ENCODE data around the gene OPN1LW.

GRCh38 chrX:154116426-154117211, 27.4 kb upstream of the OPN1LW start:
- TF ChIP-seq EZH2 (IDR thresholded peaks at IDR 0.05; ENCODE audit: borderline replicate concordance, low read depth, low read length, severe bottlenecking), result no peak
- TF ChIP-seq CTCF (IDR thresholded peaks at IDR 0.05; ENCODE audit: extremely low read depth in 1 of 2, insufficient read depth in 1 of 2, low read depth in 1 of 2, low read length in 2 of 2), result no peak
- TF ChIP-seq FOS (IDR thresholded peaks at IDR 0.05; ENCODE audit: borderline replicate concordance, insufficient read depth, low read length), result no peak
- no peak for TF ChIP-seq POLR2A (IDR thresholded peaks at IDR 0.05; ENCODE audit: low read depth, low read length)

All from endothelial cell of umbilical vein (primary cell).